ENCODE results near the gene GALNT18.

Gene GALNT18

DNA sequence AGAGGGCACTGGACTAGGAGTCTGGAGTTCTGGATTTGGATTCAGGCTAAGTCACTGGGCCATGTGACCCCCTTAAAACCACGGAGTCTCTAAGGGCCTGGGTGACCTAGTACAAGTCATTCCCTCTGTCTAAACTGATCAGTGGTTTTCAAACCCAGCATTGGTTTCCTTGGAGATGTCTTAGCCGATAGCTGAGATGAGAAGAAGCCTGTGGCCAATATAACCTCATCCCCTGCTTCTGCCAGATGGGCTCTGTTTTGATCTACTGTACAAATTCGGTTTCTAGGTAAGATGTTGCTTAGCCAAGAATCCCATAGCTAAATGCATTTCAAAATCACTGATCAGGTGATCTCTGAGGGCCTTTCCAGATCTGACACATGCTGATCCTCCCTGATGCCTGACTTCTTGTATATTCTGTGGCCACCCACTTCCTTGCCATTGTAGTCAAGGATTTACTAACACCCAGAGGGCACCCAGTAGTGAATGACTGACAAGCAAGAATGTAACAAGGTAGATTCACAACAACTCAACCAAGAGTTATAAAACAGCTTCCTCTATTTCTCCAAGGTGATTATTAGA, 53.1 kb downstream of the GALNT18 start:
- TF ChIP-seq SPI1 (IDR thresholded peaks at IDR 0.05; ENCODE audit: borderline replicate concordance, low read depth) = no peak
- TF ChIP-seq POLR2AphosphoS5 (IDR thresholded peaks at IDR 0.05; ENCODE audit: low read depth) = no peak
- H3K4me3 ChIP-seq (replicated peaks; ENCODE audit: insufficient read depth, low read length) = no peak overlapping the region
- no peak overlapping the region for H3K27ac ChIP-seq (replicated peaks)
- peaks cover 2% of the 10 kb centered on the region for H3K27me3 ChIP-seq (ENCODE audit: insufficient read depth, poor library complexity, severe bottlenecking)
- DNase-seq (ENCODE audit: low read depth in 1 of 2, low spot score in 1 of 2) = no peak

GRCh38 chr11:11567936-11568650, 53.7 kb downstream of the GALNT18 start:
- H3K27ac ChIP-seq (replicated peaks) = no peak overlapping the region
- TF ChIP-seq, protein P1, sequence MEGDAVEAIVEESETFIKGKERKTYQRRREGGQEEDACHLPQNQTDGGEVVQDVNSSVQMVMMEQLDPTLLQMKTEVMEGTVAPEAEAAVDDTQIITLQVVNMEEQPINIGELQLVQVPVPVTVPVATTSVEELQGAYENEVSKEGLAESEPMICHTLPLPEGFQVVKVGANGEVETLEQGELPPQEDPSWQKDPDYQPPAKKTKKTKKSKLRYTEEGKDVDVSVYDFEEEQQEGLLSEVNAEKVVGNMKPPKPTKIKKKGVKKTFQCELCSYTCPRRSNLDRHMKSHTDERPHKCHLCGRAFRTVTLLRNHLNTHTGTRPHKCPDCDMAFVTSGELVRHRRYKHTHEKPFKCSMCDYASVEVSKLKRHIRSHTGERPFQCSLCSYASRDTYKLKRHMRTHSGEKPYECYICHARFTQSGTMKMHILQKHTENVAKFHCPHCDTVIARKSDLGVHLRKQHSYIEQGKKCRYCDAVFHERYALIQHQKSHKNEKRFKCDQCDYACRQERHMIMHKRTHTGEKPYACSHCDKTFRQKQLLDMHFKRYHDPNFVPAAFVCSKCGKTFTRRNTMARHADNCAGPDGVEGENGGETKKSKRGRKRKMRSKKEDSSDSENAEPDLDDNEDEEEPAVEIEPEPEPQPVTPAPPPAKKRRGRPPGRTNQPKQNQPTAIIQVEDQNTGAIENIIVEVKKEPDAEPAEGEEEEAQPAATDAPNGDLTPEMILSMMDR (IDR thresholded peaks at IDR 0.05; ENCODE audit: insufficient read depth, low read length) = no peak
- TF ChIP-seq POLR2AphosphoS5 (IDR thresholded peaks at IDR 0.05; ENCODE audit: low read depth) (no peak), GABPA (IDR thresholded peaks at IDR 0.05; ENCODE audit: low read depth) (no peak), SPI1 (IDR thresholded peaks at IDR 0.05; ENCODE audit: borderline replicate concordance, low read depth) (no peak)
- TF ChIP-seq, protein P2, sequence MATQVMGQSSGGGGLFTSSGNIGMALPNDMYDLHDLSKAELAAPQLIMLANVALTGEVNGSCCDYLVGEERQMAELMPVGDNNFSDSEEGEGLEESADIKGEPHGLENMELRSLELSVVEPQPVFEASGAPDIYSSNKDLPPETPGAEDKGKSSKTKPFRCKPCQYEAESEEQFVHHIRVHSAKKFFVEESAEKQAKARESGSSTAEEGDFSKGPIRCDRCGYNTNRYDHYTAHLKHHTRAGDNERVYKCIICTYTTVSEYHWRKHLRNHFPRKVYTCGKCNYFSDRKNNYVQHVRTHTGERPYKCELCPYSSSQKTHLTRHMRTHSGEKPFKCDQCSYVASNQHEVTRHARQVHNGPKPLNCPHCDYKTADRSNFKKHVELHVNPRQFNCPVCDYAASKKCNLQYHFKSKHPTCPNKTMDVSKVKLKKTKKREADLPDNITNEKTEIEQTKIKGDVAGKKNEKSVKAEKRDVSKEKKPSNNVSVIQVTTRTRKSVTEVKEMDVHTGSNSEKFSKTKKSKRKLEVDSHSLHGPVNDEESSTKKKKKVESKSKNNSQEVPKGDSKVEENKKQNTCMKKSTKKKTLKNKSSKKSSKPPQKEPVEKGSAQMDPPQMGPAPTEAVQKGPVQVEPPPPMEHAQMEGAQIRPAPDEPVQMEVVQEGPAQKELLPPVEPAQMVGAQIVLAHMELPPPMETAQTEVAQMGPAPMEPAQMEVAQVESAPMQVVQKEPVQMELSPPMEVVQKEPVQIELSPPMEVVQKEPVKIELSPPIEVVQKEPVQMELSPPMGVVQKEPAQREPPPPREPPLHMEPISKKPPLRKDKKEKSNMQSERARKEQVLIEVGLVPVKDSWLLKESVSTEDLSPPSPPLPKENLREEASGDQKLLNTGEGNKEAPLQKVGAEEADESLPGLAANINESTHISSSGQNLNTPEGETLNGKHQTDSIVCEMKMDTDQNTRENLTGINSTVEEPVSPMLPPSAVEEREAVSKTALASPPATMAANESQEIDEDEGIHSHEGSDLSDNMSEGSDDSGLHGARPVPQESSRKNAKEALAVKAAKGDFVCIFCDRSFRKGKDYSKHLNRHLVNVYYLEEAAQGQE (IDR thresholded peaks at IDR 0.05; ENCODE audit: insufficient replicate concordance, low read depth) = no peak
- no peak overlapping the region for H3K4me3 ChIP-seq (replicated peaks; ENCODE audit: insufficient read depth, low read length)
- no peak for DNase-seq (ENCODE audit: low read depth in 1 of 2, low spot score in 1 of 2)
- H3K27me3 ChIP-seq (ENCODE audit: insufficient read depth, poor library complexity, severe bottlenecking) = peaks cover 2% of the 10 kb centered on the region

DNA sequence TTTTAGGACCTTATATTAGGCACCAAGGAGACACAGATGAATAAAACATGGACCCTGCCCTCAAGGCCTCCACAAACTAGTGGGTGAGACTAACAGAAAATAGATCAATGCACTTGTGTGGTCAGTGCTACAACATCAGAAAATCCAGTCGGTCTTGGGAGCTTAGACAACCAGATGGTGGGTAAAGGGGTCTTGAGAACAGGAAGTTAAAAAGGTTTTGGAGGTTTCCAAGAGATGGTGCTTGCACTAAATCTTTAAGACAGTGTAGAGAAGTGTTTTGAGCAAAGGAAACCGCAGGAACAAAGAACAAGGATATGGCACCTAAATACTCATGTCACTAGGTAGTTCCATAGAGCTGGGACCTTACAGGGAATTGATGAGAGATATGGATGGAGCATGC, 56.2 kb downstream of the GALNT18 start:
- TF ChIP-seq, protein P1 (IDR thresholded peaks at IDR 0.05; ENCODE audit: insufficient read depth, low read length) = no peak
- TF ChIP-seq SPI1 (IDR thresholded peaks at IDR 0.05; ENCODE audit: borderline replicate concordance, low read depth) (no peak), POLR2AphosphoS5 (IDR thresholded peaks at IDR 0.05; ENCODE audit: low read depth) (no peak), GABPA (IDR thresholded peaks at IDR 0.05; ENCODE audit: low read depth) (no peak)
- TF ChIP-seq, protein P2 (IDR thresholded peaks at IDR 0.05; ENCODE audit: insufficient replicate concordance, low read depth) = no peak
- Histone ChIP-seq H3K27ac (replicated peaks) (no peak overlapping the region), H3K4me3 (replicated peaks; ENCODE audit: insufficient read depth, low read length) (no peak overlapping the region), H3K27me3 (ENCODE audit: insufficient read depth, poor library complexity, severe bottlenecking) (peaks cover 2% of the 10 kb centered on the region)
- no peak for DNase-seq (ENCODE audit: low read depth in 1 of 2, low spot score in 1 of 2)

GRCh38 chr11:11563200-11563975, 58.4 kb downstream of the GALNT18 start:
- no peak for DNase-seq (ENCODE audit: low read depth in 1 of 2, low spot score in 1 of 2)
- peaks cover 2% of the 10 kb centered on the region for H3K27me3 ChIP-seq (ENCODE audit: insufficient read depth, poor library complexity, severe bottlenecking)
- TF ChIP-seq, protein P2 (IDR thresholded peaks at IDR 0.05; ENCODE audit: insufficient replicate concordance, low read depth) = no peak
- TF ChIP-seq GABPA (IDR thresholded peaks at IDR 0.05; ENCODE audit: low read depth) (no peak), SPI1 (IDR thresholded peaks at IDR 0.05; ENCODE audit: borderline replicate concordance, low read depth) (no peak), POLR2AphosphoS5 (IDR thresholded peaks at IDR 0.05; ENCODE audit: low read depth) (no peak)
- TF ChIP-seq, protein P1 (IDR thresholded peaks at IDR 0.05; ENCODE audit: insufficient read depth, low read length) = no peak
- no peak overlapping the region for H3K27ac ChIP-seq (replicated peaks)
- no peak overlapping the region for H3K4me3 ChIP-seq (replicated peaks; ENCODE audit: insufficient read depth, low read length)
